ENCODE results near the gene CAMLG.

GRCh38 chr5:134741052-134741451, 2.7 kb downstream of the CAMLG start:
- TF ChIP-seq REST (tag by site-specific recombination; IDR thresholded peaks at IDR 0.05): no peak
- TF ChIP-seq CTCF (tag by site-specific recombination; IDR thresholded peaks at IDR 0.05): no peak
- TF ChIP-seq PATZ1 (tag by site-specific recombination; IDR thresholded peaks at IDR 0.05): no peak
- TF ChIP-seq KLF9 (tag by site-specific recombination; IDR thresholded peaks at IDR 0.05; ENCODE audit: low read depth): no peak
- TF ChIP-seq EGR2 (tag by site-specific recombination; IDR thresholded peaks at IDR 0.05; ENCODE audit: low read depth): no peak
- no peak for TF ChIP-seq ZSCAN30 (tag by site-specific recombination; IDR thresholded peaks at IDR 0.05)
- TF ChIP-seq REPIN1 (tag by site-specific recombination; IDR thresholded peaks at IDR 0.05; ENCODE audit: low read depth): no peak
- TF ChIP-seq SALL2 (tag by site-specific recombination; IDR thresholded peaks at IDR 0.05; ENCODE audit: borderline replicate concordance): no peak
- no peak for TF ChIP-seq ZBTB49 (tag by site-specific recombination; IDR thresholded peaks at IDR 0.05; ENCODE audit: low read depth)
